Pulmonary artery endothelial cell (primary cell): ENCODE measurements around the gene DOK5. TPM values are rescaled to one million over a fixed set of nuclear protein-coding genes. Genes with fewer than 3 reads are reported as not detected.

ENCODE experiments used
- DNase-seq: peaks from one replicate; pipeline ENCODE4 v3.0.0-alpha.2; 2011; ENCODE audit warnings: low read depth, low spot score
- total RNA-seq: library from RNA; depleted of rRNA; stranded (reverse); fragments of >200 nt; gene quantifications from 2 replicates; pipeline ENCODE4 v1.2.3, GENCODE V29; 2014

The DOK5 gene
- total RNA-seq, 1 donor from 2014 or later, result 13.5 TPM

DNA sequence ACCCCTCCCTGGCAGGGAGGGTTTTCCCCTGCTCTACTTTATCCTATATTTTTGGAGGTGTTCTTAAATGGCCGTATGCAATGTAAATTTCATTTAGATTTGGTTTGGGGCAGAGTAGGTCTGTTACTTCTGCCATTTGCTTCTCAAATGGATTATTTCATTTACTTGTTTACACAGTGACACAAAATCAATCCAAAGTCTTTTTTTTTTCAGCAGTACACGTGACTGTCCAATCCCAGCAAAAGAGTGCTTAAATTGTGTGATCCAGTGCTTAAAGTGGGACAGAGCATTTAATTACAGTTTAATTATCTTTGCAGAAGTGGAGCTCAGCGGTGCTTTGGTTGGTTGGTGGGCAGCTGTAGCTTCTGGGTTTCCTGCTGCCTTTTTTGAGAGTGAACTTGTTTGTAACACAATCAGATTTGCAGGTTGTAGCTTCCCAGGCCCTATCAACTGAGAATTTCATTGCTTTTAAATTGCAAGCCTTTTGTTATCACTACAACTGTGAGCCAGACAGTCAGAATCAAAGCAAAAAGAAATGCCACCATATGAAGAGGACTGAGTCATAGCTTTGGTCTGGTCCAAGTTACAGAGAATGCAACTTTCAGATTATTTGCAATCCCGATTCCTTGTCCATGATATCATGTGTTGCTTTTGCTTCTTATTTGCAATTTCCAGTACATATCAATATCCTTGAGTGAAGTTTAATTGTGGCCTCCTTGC lies 216.9 kb downstream of the DOK5 start:
- no peak for DNase-seq

DNA sequence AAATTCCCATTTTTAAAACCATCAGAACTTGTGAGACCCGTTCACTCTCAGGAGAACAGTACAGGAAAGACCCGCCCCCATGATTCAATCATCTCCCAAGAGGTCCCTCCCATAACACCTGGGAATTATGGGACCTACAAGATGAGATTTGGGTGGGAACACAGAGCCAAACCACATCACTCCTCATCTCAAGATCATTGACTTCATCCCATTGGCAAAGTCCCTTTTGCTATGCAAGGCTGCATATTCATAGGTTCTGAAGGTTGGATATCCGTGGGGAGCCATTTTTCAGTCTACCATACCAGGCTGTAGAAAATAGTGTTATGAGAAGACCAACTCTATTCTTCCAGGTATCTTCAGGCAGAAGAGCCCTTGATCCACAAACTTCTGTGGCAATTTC lies 219.1 kb downstream of the DOK5 start:
- DNase-seq, result no peak

DNA sequence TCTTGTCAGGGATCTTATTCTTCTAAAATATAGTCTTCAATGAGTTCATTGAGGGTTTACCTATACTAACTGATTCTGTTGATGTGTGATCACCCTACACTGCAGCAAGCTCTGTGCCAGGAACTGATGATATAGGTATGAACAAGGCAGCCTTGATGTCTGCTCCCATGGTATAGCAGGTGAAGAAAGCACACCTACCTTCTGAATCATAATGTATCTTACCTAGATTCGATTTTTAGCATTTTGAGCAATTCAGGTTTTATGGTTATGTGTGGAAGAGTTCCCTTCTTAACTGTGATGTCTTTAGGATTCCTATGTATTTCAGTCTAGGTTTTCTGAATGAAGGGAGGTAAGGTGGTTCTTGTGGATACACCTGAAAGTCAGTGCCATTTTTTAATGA lies 223.0 kb downstream of the DOK5 start:
- no peak for DNase-seq
